Activated CD8-positive, alpha-beta T cell treated with anti-CD3 and anti-CD28 coated beads for 36 hours (primary cell): ENCODE data around the gene PRDM2. TPM values are rescaled to one million over a fixed set of nuclear protein-coding genes. Genes with fewer than 3 reads are reported as not detected.

Source experiments
- ATAC-seq: fragments of 200-7000 bp; cut with Tn5 transposase; one replicate; pipeline ENCODE4 v1.10.0; 2021; ENCODE audit warnings: mild to moderate bottlenecking, moderate library complexity
- CTCF ChIA-PET: fragments of 350-600 bp; sonication (Branson Sonifier 250); formaldehyde crosslinking; loops from one replicate; lab custom pipeline; 2021; ENCODE audit warnings: antibody characterized with exemption; lab: Charles Lee
- POLR2A ChIA-PET: fragments of 350-600 bp; sonication (Branson Sonifier 250); formaldehyde crosslinking; loops from one replicate; lab custom pipeline; 2021; ENCODE audit warnings: antibody characterized with exemption; lab: Charles Lee
- DNase-seq: peaks from one replicate; pipeline ENCODE4 v3.0.0-alpha.2; 2020
- H3K27ac Mint-ChIP-seq: one replicate; pipeline ENCODE4 v1.8.0; 2021; ENCODE audit warnings: mild to moderate bottlenecking, mixed read lengths
- H3K27me3 Mint-ChIP-seq: one replicate; pipeline ENCODE4 v1.8.0; 2021; ENCODE audit warnings: mixed read lengths
- H3K36me3 Mint-ChIP-seq: one replicate; pipeline ENCODE4 v1.8.0; 2021; ENCODE audit warnings: low read depth, mixed read lengths
- H3K4me1 Mint-ChIP-seq: one replicate; pipeline ENCODE4 v1.8.0; 2021; ENCODE audit warnings: low read depth, mixed read lengths
- H3K4me3 Mint-ChIP-seq: one replicate; pipeline ENCODE4 v1.8.0; 2021; ENCODE audit warnings: mild to moderate bottlenecking, moderate library complexity, mixed read lengths
- H3K9me3 Mint-ChIP-seq: one replicate; pipeline ENCODE4 v1.8.0; 2021; ENCODE audit warnings: mixed read lengths
- CTCF ChIP-seq: fragments of 200-600 bp; IDR thresholded peaks from one replicate; pipeline ENCODE4 v1.8.0; 2022; ENCODE audit warnings: antibody characterized with exemption, mild to moderate bottlenecking
- intact Hi-C: fragments of 100-400 bp; cut with micrococcal nuclease; formaldehyde crosslinking; loops from one replicate; pipeline ENCODE4 v1.10.0; 2022
- total RNA-seq, 2 experiments: library from RNA; stranded (reverse); gene quantifications; one replicate each; pipeline ENCODE4 v1.2.3, GENCODE V29; 2021

PRDM2 gene
- total RNA-seq, 2 experiments from 2014 or later: 41.2 to 43.6 TPM

GRCh38 chr1:13663969-13664368 lies 36.0 kb upstream of the PRDM2 start:
- ChIA-PET CTCF (interaction anchor here (1.4 to 2.7 kb wide), 4 partner anchors 8 to 134 kb away, joined by 4 to 14 read pairs (median 6); no protein-coding TSS in a partner anchor), POLR2A (no interaction called here)
- Mint-ChIP-seq H3K36me3 (no peaks in the 10 kb centered on the region), H3K4me3 (no peak overlapping the region), H3K27me3 (peaks cover 2% of the 10 kb centered on the region), H3K9me3 (peaks cover 3% of the 10 kb centered on the region), H3K4me1 (peaks cover 6% of the 10 kb centered on the region), H3K27ac (no peak overlapping the region)
- DNase-seq (no peak), ATAC-seq (no peak)
- intact Hi-C loops: loop anchor here (2.0 kb wide), 1 partner anchor 73 kb away; no protein-coding TSS in a partner anchor
- no peak for TF ChIP-seq CTCF

- CTCF ChIA-PET: interaction anchor here (1.0 to 2.7 kb wide), 6 partner anchors 8 to 134 kb away, joined by 3 to 14 read pairs (median 6); no protein-coding TSS in a partner anchor
- Mint-ChIP-seq H3K4me3 (no peak overlapping the region), H3K36me3 (no peaks in the 10 kb centered on the region), H3K4me1 (peaks cover 6% of the 10 kb centered on the region), H3K27me3 (peaks cover 2% of the 10 kb centered on the region), H3K9me3 (peaks cover under 1% of the 10 kb centered on the region), H3K27ac (no peak overlapping the region)
- no peak for DNase-seq
- ATAC-seq: no peak
- intact Hi-C loops: loop anchor here (2.0 kb wide), 1 partner anchor 72 kb away; no protein-coding TSS in a partner anchor
- no peak for TF ChIP-seq CTCF
- POLR2A ChIA-PET: no interaction called here
These were observed 35.5 kb upstream of the PRDM2 start for GRCh38 chr1:13664451-13664850.

- POLR2A ChIA-PET: no interaction called here
- DNase-seq (no peak), ATAC-seq (no peak)
- Mint-ChIP-seq H3K4me1 (peaks cover 6% of the 10 kb centered on the region), H3K27ac (no peak overlapping the region), H3K4me3 (no peak overlapping the region), H3K9me3 (no peaks in the 10 kb centered on the region), H3K27me3 (peaks cover 2% of the 10 kb centered on the region), H3K36me3 (no peaks in the 10 kb centered on the region)
- no peak for TF ChIP-seq CTCF
- CTCF ChIA-PET: interaction anchor here (0.7 to 2.7 kb wide), 10 partner anchors 10 to 293 kb away, joined by 3 to 14 read pairs (median 6); no protein-coding TSS in a partner anchor
- intact Hi-C loops: loop anchor here (5.0 kb wide), 2 partner anchors 146 to 296 kb away; no protein-coding TSS in a partner anchor
These were observed 33.7 kb upstream of the PRDM2 start for GRCh38 chr1:13666317-13666716.

GRCh38 chr1:13667691-13668090 lies 32.3 kb upstream of the PRDM2 start:
- H3K27ac Mint-ChIP-seq: no peak overlapping the region
- CTCF ChIA-PET: interaction anchor here (0.9 to 1.8 kb wide), 2 partner anchors 90 to 291 kb away, joined by 4 to 7 read pairs; no protein-coding TSS in a partner anchor
- DNase-seq: no peak
- no peaks in the 10 kb centered on the region for H3K27me3 Mint-ChIP-seq
- POLR2A ChIA-PET: no interaction called here
- H3K4me3 Mint-ChIP-seq: no peak overlapping the region
- no peak for ATAC-seq
- H3K9me3 Mint-ChIP-seq: no peaks in the 10 kb centered on the region
- H3K36me3 Mint-ChIP-seq: no peaks in the 10 kb centered on the region
- H3K4me1 Mint-ChIP-seq: peaks cover 6% of the 10 kb centered on the region
- no peak for TF ChIP-seq CTCF
- intact Hi-C loops: loop anchor here (5.0 kb wide), 2 partner anchors 145 to 295 kb away; no protein-coding TSS in a partner anchor

- Mint-ChIP-seq H3K4me3 (no peak overlapping the region), H3K27me3 (peaks cover 2% of the 10 kb centered on the region), H3K9me3 (no peaks in the 10 kb centered on the region), H3K36me3 (no peaks in the 10 kb centered on the region), H3K4me1 (no peaks in the 10 kb centered on the region), H3K27ac (no peak overlapping the region)
- CTCF ChIA-PET: interaction anchor here (1.2 kb wide), 1 partner anchor 10 kb away, joined by 4 read pairs; no protein-coding TSS in a partner anchor
- DNase-seq: no peak
- POLR2A ChIA-PET: interaction anchor here (0.6 kb wide), 1 partner anchor 54 kb away, joined by 3 read pairs; no protein-coding TSS in a partner anchor
- ATAC-seq: no peak
- TF ChIP-seq CTCF: no peak
- intact Hi-C loops: no loop called here
These were observed 25.6 kb upstream of the PRDM2 start for GRCh38 chr1:13674377-13674776.
